ENCODE measurements around the gene C4orf50.

C4orf50 gene

DNA sequence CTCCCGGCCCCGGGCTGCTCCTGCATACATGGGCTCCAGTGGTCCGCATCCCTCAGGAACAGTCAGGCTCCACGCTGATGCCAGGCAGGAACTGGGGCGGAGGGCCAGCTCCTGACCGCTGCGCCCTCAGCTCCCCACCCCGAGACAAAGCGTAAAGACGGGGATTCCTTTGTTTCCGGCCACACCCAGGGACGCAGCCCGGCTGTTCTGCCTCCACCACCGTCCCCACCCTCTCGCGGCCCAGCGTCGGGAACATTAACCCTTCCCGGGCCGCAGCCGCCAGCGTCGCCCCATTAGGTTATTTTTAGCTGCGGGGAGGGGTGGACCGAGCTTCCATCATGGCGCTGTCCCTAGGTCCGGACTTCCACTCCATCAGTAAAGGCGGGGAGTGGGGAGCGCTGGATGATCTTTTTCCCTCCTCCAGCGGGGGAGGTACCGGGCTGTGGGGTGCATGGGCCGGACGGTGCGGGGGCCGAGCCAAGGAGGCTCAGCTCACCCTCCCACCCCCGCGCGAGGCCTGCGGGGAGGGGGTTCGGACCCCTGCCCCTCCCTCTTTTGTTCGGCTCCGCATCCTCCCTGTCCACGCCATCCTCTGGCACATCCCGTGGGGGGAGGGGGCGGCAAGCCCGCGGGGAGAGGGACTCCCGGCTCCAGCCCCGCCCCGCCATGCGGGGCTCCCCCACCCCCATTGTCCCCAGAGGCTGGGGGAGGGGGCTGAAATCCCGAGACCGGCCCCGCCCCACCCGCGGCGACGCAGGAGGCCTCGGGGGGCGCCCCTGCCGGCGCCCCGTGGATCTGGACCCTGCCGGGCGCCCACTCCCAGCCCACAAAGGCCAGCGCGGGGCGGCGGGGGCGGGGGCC is 130.6 kb downstream of the C4orf50 start:
- peak overlapping the region; percentile 37 for H3K4me3 ChIP-seq (ENCODE audit: low read depth, low read length)
- in situ Hi-C loops (cut with HindIII; ENCODE audit: low sequenced_read_pairs), result no loop called here
- TF ChIP-seq, protein P1, sequence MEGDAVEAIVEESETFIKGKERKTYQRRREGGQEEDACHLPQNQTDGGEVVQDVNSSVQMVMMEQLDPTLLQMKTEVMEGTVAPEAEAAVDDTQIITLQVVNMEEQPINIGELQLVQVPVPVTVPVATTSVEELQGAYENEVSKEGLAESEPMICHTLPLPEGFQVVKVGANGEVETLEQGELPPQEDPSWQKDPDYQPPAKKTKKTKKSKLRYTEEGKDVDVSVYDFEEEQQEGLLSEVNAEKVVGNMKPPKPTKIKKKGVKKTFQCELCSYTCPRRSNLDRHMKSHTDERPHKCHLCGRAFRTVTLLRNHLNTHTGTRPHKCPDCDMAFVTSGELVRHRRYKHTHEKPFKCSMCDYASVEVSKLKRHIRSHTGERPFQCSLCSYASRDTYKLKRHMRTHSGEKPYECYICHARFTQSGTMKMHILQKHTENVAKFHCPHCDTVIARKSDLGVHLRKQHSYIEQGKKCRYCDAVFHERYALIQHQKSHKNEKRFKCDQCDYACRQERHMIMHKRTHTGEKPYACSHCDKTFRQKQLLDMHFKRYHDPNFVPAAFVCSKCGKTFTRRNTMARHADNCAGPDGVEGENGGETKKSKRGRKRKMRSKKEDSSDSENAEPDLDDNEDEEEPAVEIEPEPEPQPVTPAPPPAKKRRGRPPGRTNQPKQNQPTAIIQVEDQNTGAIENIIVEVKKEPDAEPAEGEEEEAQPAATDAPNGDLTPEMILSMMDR (IDR thresholded peaks at IDR 0.05; ENCODE audit: low read depth, low read length, missing control alignments), result no peak
- DNase-seq (ENCODE audit: low read depth), result no peak

DNA sequence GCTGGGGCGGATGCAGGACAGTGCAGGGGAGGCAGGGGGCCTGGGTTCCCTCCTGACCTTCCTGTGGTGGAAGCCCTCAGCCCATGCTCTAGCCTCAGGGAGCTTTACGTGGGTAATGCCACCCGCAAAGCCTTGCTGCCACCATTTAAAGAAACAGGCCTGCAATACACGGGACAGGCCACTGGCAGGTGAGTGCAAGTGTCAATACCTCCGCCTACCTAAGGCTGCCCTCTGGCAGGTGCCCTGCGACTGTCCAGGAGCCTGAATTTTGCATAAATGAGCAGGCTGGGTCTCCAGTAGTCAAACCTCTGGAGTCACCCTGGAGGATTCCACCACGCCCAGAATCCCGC is 131.2 kb downstream of the C4orf50 start:
- TF ChIP-seq, protein P1 (IDR thresholded peaks at IDR 0.05; ENCODE audit: low read depth, low read length, missing control alignments), result no peak
- no peak for DNase-seq (ENCODE audit: low read depth)

DNA sequence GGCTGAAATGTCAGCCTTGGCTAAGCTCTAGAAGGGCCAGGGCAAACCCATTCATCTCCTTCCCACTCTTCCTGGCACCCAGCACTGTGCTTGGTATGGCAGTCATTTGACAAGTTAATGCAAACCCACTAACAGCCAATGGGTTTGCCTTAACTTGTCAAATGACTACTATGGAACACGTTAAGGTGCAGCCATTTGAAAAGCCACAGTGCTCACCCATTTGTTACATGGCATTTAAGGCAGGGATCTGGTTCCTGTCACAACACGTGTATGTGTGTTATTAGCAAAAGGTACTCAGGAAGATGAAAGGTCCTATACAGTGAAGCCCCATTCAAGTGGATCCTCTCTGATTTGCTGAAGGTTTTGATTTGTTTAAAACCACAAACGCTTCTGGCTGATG is 132.5 kb downstream of the C4orf50 start:
- H3K4me3 ChIP-seq (ENCODE audit: low read depth, low read length), result no peak overlapping the region
- in situ Hi-C loops (cut with HindIII; ENCODE audit: low sequenced_read_pairs), result no loop called here
- DNase-seq (ENCODE audit: low read depth), result no peak
- TF ChIP-seq, protein P1 (IDR thresholded peaks at IDR 0.05; ENCODE audit: low read depth, low read length, missing control alignments), result no peak

More for the DNA sequence above, 131.2 kb downstream of the C4orf50 start:
- in situ Hi-C loops (cut with HindIII; ENCODE audit: low sequenced_read_pairs), result no loop called here
- H3K4me3 ChIP-seq (ENCODE audit: low read depth, low read length), result peak overlapping the region; percentile 37

DNA sequence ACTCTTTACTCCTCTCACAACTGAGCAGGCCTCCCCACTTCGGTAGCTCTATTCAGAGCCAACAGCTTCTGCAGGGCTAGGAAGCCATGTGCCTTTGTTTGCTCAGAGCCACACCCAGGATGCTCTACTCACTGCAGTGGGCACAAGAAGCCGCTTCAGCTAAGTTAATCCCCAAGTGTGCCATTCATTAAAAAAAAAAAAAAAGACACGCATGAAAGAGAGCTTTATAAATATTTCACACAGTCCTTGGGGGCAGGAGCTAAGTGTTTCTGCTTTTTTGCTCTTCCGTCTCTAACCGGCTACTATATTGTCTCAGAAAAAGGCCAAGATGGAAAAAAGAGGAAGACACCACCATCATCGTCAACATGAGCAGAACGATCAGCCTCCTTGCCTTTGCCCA is 133.4 kb downstream of the C4orf50 start:
- no peak overlapping the region for H3K4me3 ChIP-seq (ENCODE audit: low read depth, low read length)
- TF ChIP-seq, protein P1 (IDR thresholded peaks at IDR 0.05; ENCODE audit: low read depth, low read length, missing control alignments), result no peak
- no peak for DNase-seq (ENCODE audit: low read depth)
- in situ Hi-C loops (cut with HindIII; ENCODE audit: low sequenced_read_pairs), result no loop called here

DNA sequence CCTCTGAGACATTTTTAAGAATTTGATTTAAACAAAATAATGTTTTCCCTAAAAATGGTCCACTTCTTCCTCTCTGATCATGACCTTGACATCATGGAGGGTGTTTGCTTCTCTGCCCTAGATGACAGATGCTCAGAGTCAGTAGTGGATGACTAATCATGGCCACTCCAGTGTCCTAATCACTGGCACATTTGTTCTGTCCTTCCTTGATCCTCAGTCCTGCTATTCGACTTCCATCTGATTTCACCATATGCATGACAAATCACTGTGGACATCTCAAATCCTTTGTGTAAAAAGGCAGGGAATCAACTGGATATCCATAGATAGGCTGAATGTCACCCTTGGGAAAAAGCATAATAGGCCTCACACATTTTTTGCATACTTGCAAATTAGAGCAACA is 134.3 kb downstream of the C4orf50 start:
- in situ Hi-C loops (cut with HindIII; ENCODE audit: low sequenced_read_pairs), result no loop called here
- TF ChIP-seq, protein P1 (IDR thresholded peaks at IDR 0.05; ENCODE audit: low read depth, low read length, missing control alignments), result no peak
- no peak overlapping the region for H3K4me3 ChIP-seq (ENCODE audit: low read depth, low read length)
- DNase-seq (ENCODE audit: low read depth), result no peak

DNA sequence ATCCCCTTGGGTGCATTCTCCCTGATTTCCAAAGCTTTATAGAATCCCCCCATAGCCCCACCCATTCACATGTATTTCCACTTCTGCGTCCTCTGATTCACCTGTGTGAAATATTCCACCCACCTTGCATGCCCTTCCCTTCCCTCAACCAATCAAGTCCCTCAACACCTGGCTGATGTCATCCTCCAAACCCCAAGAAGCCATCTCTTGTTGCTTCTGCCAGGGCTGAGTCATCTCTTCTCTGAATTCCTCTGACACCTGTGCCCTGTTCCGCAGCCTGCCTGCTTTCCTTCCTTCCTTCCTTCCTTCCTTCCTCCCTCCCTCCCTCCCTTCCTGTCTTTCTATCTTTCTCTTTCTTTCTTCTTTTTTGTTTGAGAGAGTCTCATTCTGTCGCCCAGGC is 135.3 kb downstream of the C4orf50 start:
- in situ Hi-C loops (cut with HindIII; ENCODE audit: low sequenced_read_pairs), result no loop called here
- no peak for DNase-seq (ENCODE audit: low read depth)
- no peak overlapping the region for H3K4me3 ChIP-seq (ENCODE audit: low read depth, low read length)
- TF ChIP-seq, protein P1 (IDR thresholded peaks at IDR 0.05; ENCODE audit: low read depth, low read length, missing control alignments), result no peak

All from astrocyte of the cerebellum (primary cell).